Measurements from ENCODE around the gene JADE1.
A peak's percentile ranks its signal among the peaks of the same experiment; 100 is the strongest.

The JADE1 gene

GRCh38 chr4:128809477-128810330 lies at the start of gene JADE1:
JADE1 (plus strand) TSS chr4:128809700; CDS start chr4:128831759, 22,059 bp downstream.
- DNase-seq: peak; percentile 83

GRCh38 chr4:128766781-128767180 lies 42.7 kb upstream of the JADE1 start:
- DNase-seq: no peak

- no peak for DNase-seq
These were observed 41.0 kb upstream of the JADE1 start for GRCh38 chr4:128768373-128768996.

GRCh38 chr4:128769011-128769410 lies 40.5 kb upstream of the JADE1 start:
- no peak for DNase-seq

GRCh38 chr4:128770807-128771206 lies 38.7 kb upstream of the JADE1 start:
- DNase-seq: no peak

- no peak for DNase-seq
These were observed 34.0 kb upstream of the JADE1 start for GRCh38 chr4:128775477-128775876.

- DNase-seq: no peak
These were observed 33.6 kb upstream of the JADE1 start for GRCh38 chr4:128775916-128776315.

- no peak for DNase-seq
These were observed 32.7 kb upstream of the JADE1 start for GRCh38 chr4:128776794-128777216.

- DNase-seq: no peak
These were observed 28.8 kb upstream of the JADE1 start for GRCh38 chr4:128780688-128781087.

- DNase-seq: no peak
These were observed 27.3 kb upstream of the JADE1 start for GRCh38 chr4:128782076-128782715.

GRCh38 chr4:128782875-128783614 lies 26.5 kb upstream of the JADE1 start:
- no peak for DNase-seq

- no peak for DNase-seq
These were observed 21.8 kb upstream of the JADE1 start for GRCh38 chr4:128787509-128788311.

GRCh38 chr4:128793859-128794672 lies 15.4 kb upstream of the JADE1 start:
- peak; percentile 29 for DNase-seq

- no peak for DNase-seq
These were observed 12.6 kb upstream of the JADE1 start for GRCh38 chr4:128796934-128797333.

GRCh38 chr4:128800284-128800683 lies 9.2 kb upstream of the JADE1 start:
- no peak for DNase-seq

- no peak for DNase-seq
These were observed 8.7 kb upstream of the JADE1 start for GRCh38 chr4:128800701-128801284.

GRCh38 chr4:128802680-128803628 lies 6.5 kb upstream of the JADE1 start:
- DNase-seq: no peak

- DNase-seq: no peak
These were observed 5.7 kb upstream of the JADE1 start for GRCh38 chr4:128803783-128804182.

GRCh38 chr4:128810331-128810870 lies 901 bp downstream of the JADE1 start:
- peak; percentile 48 for DNase-seq
